ENCODE measurements around the gene NEK1.
"Not testable (repeated sequence)": the region's sequence is repeated elsewhere in the genome, so short reads cannot be mapped to it uniquely, and the experiment has no call there.

NEK1 gene

GRCh38 chr4:169428376-169428775 lies 184.0 kb downstream of the NEK1 start:
- TF ChIP-seq CTCF (IDR thresholded peaks at IDR 0.05; ENCODE audit: extremely low read depth, missing control alignments): no peak
- no peak for DNase-seq (ENCODE audit: low spot score)

- DNase-seq (ENCODE audit: low spot score): not testable (repeated sequence)
These were observed 184.7 kb downstream of the NEK1 start for GRCh38 chr4:169427727-169428126.

GRCh38 chr4:169420291-169420690 lies 192.1 kb downstream of the NEK1 start:
- no peak for TF ChIP-seq CTCF (IDR thresholded peaks at IDR 0.05; ENCODE audit: extremely low read depth, missing control alignments)
- DNase-seq (ENCODE audit: low spot score): no peak

GRCh38 chr4:169418846-169419245 lies 193.5 kb downstream of the NEK1 start:
- no peak for DNase-seq (ENCODE audit: low spot score)
- no peak for TF ChIP-seq CTCF (IDR thresholded peaks at IDR 0.05; ENCODE audit: extremely low read depth, missing control alignments)

- TF ChIP-seq CTCF (IDR thresholded peaks at IDR 0.05; ENCODE audit: extremely low read depth, missing control alignments): no peak
- DNase-seq (ENCODE audit: low spot score): no peak
These were observed 194.6 kb downstream of the NEK1 start for GRCh38 chr4:169417629-169418282.

GRCh38 chr4:169416997-169417396 lies 195.4 kb downstream of the NEK1 start:
- no peak for TF ChIP-seq CTCF (IDR thresholded peaks at IDR 0.05; ENCODE audit: extremely low read depth, missing control alignments)
- no peak for DNase-seq (ENCODE audit: low spot score)

- DNase-seq (ENCODE audit: low spot score): no peak
- no peak for TF ChIP-seq CTCF (IDR thresholded peaks at IDR 0.05; ENCODE audit: extremely low read depth, missing control alignments)
These were observed 195.9 kb downstream of the NEK1 start for GRCh38 chr4:169416461-169416860.

- DNase-seq (ENCODE audit: low spot score): no peak
These were observed 197.5 kb downstream of the NEK1 start for GRCh38 chr4:169414913-169415312.

More at GRCh38 chr4:169414913-169415312, 197.5 kb downstream of the NEK1 start:
- TF ChIP-seq CTCF (IDR thresholded peaks at IDR 0.05; ENCODE audit: extremely low read depth, missing control alignments): no peak
